Natural killer cell (primary cell): ENCODE results near the gene DCDC1. TPM values are rescaled to one million over a fixed set of nuclear protein-coding genes. Genes with fewer than 3 reads are reported as not detected.

ENCODE experiments used
- ATAC-seq, 3 donors: fragments of 150-1000 bp in 2 of 3; fragments of 200-7000 bp in 1 of 3; cut with Tn5 transposase; 1 replicate in 1 of 3; 2 replicates in 2 of 3; pipeline ENCODE4 v1.10.0; 2021; ENCODE audit warnings: mild to moderate bottlenecking in 2 of 3, moderate library complexity in 2 of 3
- DNase-seq, 2 donors: peaks; one replicate each; pipeline versions ENCODE4 v3.0.0 to v3.0.0-alpha.2; 2013 to 2021; ENCODE audit warnings: mixed read lengths in 1 of 2
- H3K27ac ChIP-seq: one replicate; pipeline ENCODE4 v1.5.1; 2013; ENCODE audit warnings: mild to moderate bottlenecking, low read length
- H3K27me3 ChIP-seq: one replicate; pipeline ENCODE4 v1.6.1; 2013; ENCODE audit warnings: low read length; ENCODE audit not compliant: control insufficient read depth, insufficient read depth
- H3K36me3 ChIP-seq: one replicate; pipeline ENCODE4 v1.6.1; 2013; ENCODE audit warnings: low read length; ENCODE audit not compliant: control insufficient read depth, insufficient read depth
- H3K4me1 ChIP-seq: one replicate; pipeline ENCODE4 v1.6.1; 2013; ENCODE audit warnings: low read length; ENCODE audit not compliant: control insufficient read depth, insufficient read depth
- H3K4me3 ChIP-seq: one replicate; pipeline ENCODE4 v1.5.1; 2013; ENCODE audit warnings: low read length
- H3K9me3 ChIP-seq: one replicate; pipeline ENCODE4 v1.6.1; 2013; ENCODE audit warnings: low read length; ENCODE audit not compliant: control insufficient read depth, insufficient read depth
- H3K27ac Mint-ChIP-seq, 2 donors: one replicate each; pipeline ENCODE4 v1.8.0; 2022; ENCODE audit warnings: mild to moderate bottlenecking in 2 of 2, mixed read lengths in 2 of 2, moderate library complexity in 1 of 2
- H3K27me3 Mint-ChIP-seq, 2 donors: one replicate each; pipeline ENCODE4 v1.8.0; 2022; ENCODE audit warnings: low read depth in 2 of 2, mixed read lengths in 2 of 2
- H3K36me3 Mint-ChIP-seq: one replicate; pipeline ENCODE4 v1.8.0; 2022; ENCODE audit warnings: mixed read lengths
- H3K4me1 Mint-ChIP-seq, 2 donors: one replicate each; pipeline ENCODE4 v1.8.0; 2022; ENCODE audit warnings: mixed read lengths in 2 of 2
- H3K4me3 Mint-ChIP-seq: one replicate; pipeline ENCODE4 v1.8.0; 2022; ENCODE audit warnings: mild to moderate bottlenecking, moderate library complexity, mixed read lengths
- H3K9me3 Mint-ChIP-seq, 2 donors: one replicate each; pipeline ENCODE4 v1.8.0; 2022; ENCODE audit warnings: mixed read lengths in 2 of 2
- CTCF ChIP-seq: fragments of 200-600 bp; IDR thresholded peaks from one replicate; pipeline ENCODE4 v1.8.0; 2022; ENCODE audit warnings: antibody characterized with exemption
- WGBS: methylation state at CpG from one replicate; pipeline ENCODE4 v1.1.7; 2013; ENCODE audit warnings: missing lambda C conversion rate; ENCODE audit not compliant: insufficient coverage; 5-methylcytosine and 5-hydroxymethylcytosine counted together
- intact Hi-C: fragments of 100-400 bp; cut with micrococcal nuclease; formaldehyde crosslinking; loops from one replicate; pipeline ENCODE4 v1.14.2; 2022
- total RNA-seq, 4 donors: library from RNA; stranded (reverse); fragments of 120-200 nt in 1 of 4; gene quantifications; one replicate each; pipeline versions ENCODE4 v1.2.3 to v1.2.4, GENCODE V29; 2013 to 2022

DCDC1 gene
- total RNA-seq, 3 donors from 2014 or later (not counting 1 experiment from before 2014, with no cell fraction given), result not detected

- WGBS, result 100% methylated on average over 1 of the region's 1 CpG
- H3K36me3 ChIP-seq, result no peaks in the 10 kb centered on the region
- H3K9me3 ChIP-seq, result no peaks in the 10 kb centered on the region
- TF ChIP-seq CTCF, result no peak
- H3K4me1 ChIP-seq, result no peaks in the 10 kb centered on the region
- H3K27ac ChIP-seq, result no peak overlapping the region
- no peak for ATAC-seq
- H3K36me3 Mint-ChIP-seq, result no peaks in the 10 kb centered on the region
- no peak overlapping the region for H3K4me3 ChIP-seq
- no peak for DNase-seq
- H3K9me3 Mint-ChIP-seq, result peaks cover under 1 to 2% of the 10 kb centered on the region in 2 donors
- H3K27me3 Mint-ChIP-seq, result peaks cover 0 to 2% of the 10 kb centered on the region in 2 donors
- H3K4me3 Mint-ChIP-seq, result no peak overlapping the region
- intact Hi-C loops, result no loop called here
- H3K4me1 Mint-ChIP-seq, result no peaks in the 10 kb centered on the region
- H3K27me3 ChIP-seq, result no peaks in the 10 kb centered on the region
- H3K27ac Mint-ChIP-seq, result no peak overlapping the region
Observed at GRCh38 chr11:30823119-30823518, 546.4 kb downstream of the DCDC1 start.

GRCh38 chr11:30821438-30821965 lies 548.0 kb downstream of the DCDC1 start:
- no peak for ATAC-seq
- Mint-ChIP-seq H3K4me3 (no peak overlapping the region), H3K27me3 (peaks cover 2 to 6% of the 10 kb centered on the region in 2 donors), H3K9me3 (peaks cover 4% of the 10 kb centered on the region in 2 donors), H3K36me3 (no peaks in the 10 kb centered on the region), H3K27ac (no peak overlapping the region), H3K4me1 (no peaks in the 10 kb centered on the region)
- intact Hi-C loops, result no loop called here
- Histone ChIP-seq H3K27me3 (no peaks in the 10 kb centered on the region), H3K36me3 (no peaks in the 10 kb centered on the region), H3K4me3 (no peak overlapping the region), H3K9me3 (no peaks in the 10 kb centered on the region), H3K27ac (no peak overlapping the region), H3K4me1 (no peaks in the 10 kb centered on the region)
- 87% methylated on average over 3 of the region's 3 CpGs for WGBS
- TF ChIP-seq CTCF, result no peak
- DNase-seq, result no peak

GRCh38 chr11:30818721-30819120 lies 550.8 kb downstream of the DCDC1 start:
- Histone ChIP-seq H3K36me3 (no peaks in the 10 kb centered on the region), H3K9me3 (no peaks in the 10 kb centered on the region), H3K27me3 (no peaks in the 10 kb centered on the region), H3K4me1 (no peaks in the 10 kb centered on the region), H3K4me3 (no peak overlapping the region), H3K27ac (no peak overlapping the region)
- Mint-ChIP-seq H3K27ac (no peak overlapping the region), H3K4me3 (no peak overlapping the region), H3K4me1 (no peaks in the 10 kb centered on the region), H3K36me3 (no peaks in the 10 kb centered on the region), H3K9me3 (peaks cover 4 to 6% of the 10 kb centered on the region in 2 donors), H3K27me3 (peaks cover 4 to 6% of the 10 kb centered on the region in 2 donors)
- 76% methylated on average over 2 of the region's 2 CpGs for WGBS
- no peak for TF ChIP-seq CTCF
- DNase-seq (no peak), ATAC-seq (no peak)
- intact Hi-C loops, result no loop called here
